ENCODE data around the gene HLA-B.

Gene HLA-B

DNA sequence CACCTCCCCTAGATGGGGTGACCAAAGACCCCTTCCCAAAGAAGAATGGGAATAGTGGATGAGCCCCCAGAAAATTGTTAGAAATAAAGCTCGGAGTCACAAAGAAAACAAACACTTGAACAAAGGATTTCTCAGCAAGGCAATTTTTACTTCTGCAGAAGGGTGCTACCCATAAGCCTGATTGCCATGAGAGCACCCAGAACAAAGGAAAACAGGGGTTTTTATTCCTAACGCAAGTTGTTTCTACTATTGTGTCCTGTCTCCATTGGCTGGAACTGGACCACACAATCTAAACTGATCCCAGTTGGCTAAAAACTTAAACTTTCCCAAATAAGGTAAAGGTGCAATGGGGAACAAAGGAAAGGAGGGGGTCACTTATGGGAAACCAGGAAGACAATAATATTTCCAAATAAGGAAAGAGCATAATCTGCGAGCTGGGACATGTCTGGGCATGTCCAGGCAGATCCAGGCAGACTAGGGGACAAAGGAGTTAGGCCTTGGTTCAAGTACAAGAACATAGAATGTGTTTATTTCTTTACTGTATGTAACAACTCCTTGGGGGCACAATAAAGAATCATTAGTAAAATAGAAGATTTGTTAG, 20.0 kb downstream of the HLA-B start:
- Histone ChIP-seq H3K9me3 (replicated peaks; ENCODE audit: insufficient read depth, low read length) (no peaks in the 10 kb centered on the region), H3K4me1 (ENCODE audit: low read length) (no peaks in the 10 kb centered on the region), H3K9ac (ENCODE audit: low read length) (no peak overlapping the region), H3F3A (ENCODE audit: insufficient read depth, low read length) (no peaks in the 10 kb centered on the region), H3K4me2 (ENCODE audit: low read depth, low read length) (no peak overlapping the region), H3K4me3 (ENCODE audit: low read length) (no peak overlapping the region), H3K36me3 (replicated peaks; ENCODE audit: insufficient read depth, low read length) (no peaks in the 10 kb centered on the region), H3K79me2 (ENCODE audit: low read length) (no peaks in the 10 kb centered on the region), H4K20me1 (ENCODE audit: insufficient read depth, low read length) (no peaks in the 10 kb centered on the region), H2AFZ (ENCODE audit: low read length) (no peak overlapping the region), H3K9me2 (replicated peaks; ENCODE audit: insufficient read depth, low read length) (no peaks in the 10 kb centered on the region), H3K27ac (ENCODE audit: low read length) (no peak overlapping the region), H3K27me3 (replicated peaks; ENCODE audit: insufficient read depth, low read length) (no peaks in the 10 kb centered on the region)
- TF ChIP-seq EZH2phosphoT487 (IDR thresholded peaks at IDR 0.05; ENCODE audit: low read length) (no peak), EZH2 (optimal IDR thresholded peaks at IDR 0.05; ENCODE audit: low read depth, low read length) (no peak), CTCF (IDR thresholded peaks at IDR 0.05; ENCODE audit: low read length) (no peak)
- no peak for DNase-seq

GRCh38 chr6:31332637-31333602, 24.1 kb downstream of the HLA-B start:
- Histone ChIP-seq H3K4me1 (ENCODE audit: low read length) (no peaks in the 10 kb centered on the region), H4K20me1 (ENCODE audit: insufficient read depth, low read length) (no peaks in the 10 kb centered on the region), H3K9me3 (replicated peaks; ENCODE audit: insufficient read depth, low read length) (no peaks in the 10 kb centered on the region), H2AFZ (ENCODE audit: low read length) (no peak overlapping the region), H3K4me2 (ENCODE audit: low read depth, low read length) (no peak overlapping the region), H3K9ac (ENCODE audit: low read length) (no peak overlapping the region), H3K36me3 (replicated peaks; ENCODE audit: insufficient read depth, low read length) (no peaks in the 10 kb centered on the region), H3K27me3 (replicated peaks; ENCODE audit: insufficient read depth, low read length) (no peaks in the 10 kb centered on the region), H3K79me2 (ENCODE audit: low read length) (no peaks in the 10 kb centered on the region), H3F3A (ENCODE audit: insufficient read depth, low read length) (no peaks in the 10 kb centered on the region), H3K4me3 (ENCODE audit: low read length) (no peak overlapping the region), H3K9me2 (replicated peaks; ENCODE audit: insufficient read depth, low read length) (no peaks in the 10 kb centered on the region), H3K27ac (ENCODE audit: low read length) (no peak overlapping the region)
- no peak for TF ChIP-seq EZH2phosphoT487 (IDR thresholded peaks at IDR 0.05; ENCODE audit: low read length)
- TF ChIP-seq EZH2 (optimal IDR thresholded peaks at IDR 0.05; ENCODE audit: low read depth, low read length): no peak
- no peak for TF ChIP-seq CTCF (IDR thresholded peaks at IDR 0.05; ENCODE audit: low read length)
- DNase-seq: no peak

GRCh38 chr6:31328355-31328960, 28.5 kb downstream of the HLA-B start:
- H4K20me1 ChIP-seq (ENCODE audit: insufficient read depth, low read length): no peaks in the 10 kb centered on the region
- H3K36me3 ChIP-seq (replicated peaks; ENCODE audit: insufficient read depth, low read length): no peaks in the 10 kb centered on the region
- H3K9me2 ChIP-seq (replicated peaks; ENCODE audit: insufficient read depth, low read length): no peaks in the 10 kb centered on the region
- no peaks in the 10 kb centered on the region for H3K79me2 ChIP-seq (ENCODE audit: low read length)
- no peaks in the 10 kb centered on the region for H3F3A ChIP-seq (ENCODE audit: insufficient read depth, low read length)
- H2AFZ ChIP-seq (ENCODE audit: low read length): no peak overlapping the region
- TF ChIP-seq CTCF (IDR thresholded peaks at IDR 0.05; ENCODE audit: low read length) (no peak), EZH2 (optimal IDR thresholded peaks at IDR 0.05; ENCODE audit: low read depth, low read length) (no peak), EZH2phosphoT487 (IDR thresholded peaks at IDR 0.05; ENCODE audit: low read length) (no peak)
- H3K27me3 ChIP-seq (replicated peaks; ENCODE audit: insufficient read depth, low read length): no peaks in the 10 kb centered on the region
- H3K4me1 ChIP-seq (ENCODE audit: low read length): no peaks in the 10 kb centered on the region
- H3K27ac ChIP-seq (ENCODE audit: low read length): no peak overlapping the region
- H3K4me3 ChIP-seq (ENCODE audit: low read length): no peak overlapping the region
- DNase-seq: no peak
- no peak overlapping the region for H3K9ac ChIP-seq (ENCODE audit: low read length)
- no peaks in the 10 kb centered on the region for H3K9me3 ChIP-seq (replicated peaks; ENCODE audit: insufficient read depth, low read length)
- H3K4me2 ChIP-seq (ENCODE audit: low read depth, low read length): no peak overlapping the region
